ENCODE data around the gene CHAT.

The CHAT gene

GRCh38 chr10:49647554-49647953 is 33.7 kb downstream of the CHAT start:
- H3K27me3 ChIP-seq (ENCODE audit: insufficient read depth, poor library complexity, severe bottlenecking), result no peaks in the 10 kb centered on the region
- DNase-seq (ENCODE audit: low read depth in 1 of 2, low spot score in 1 of 2), result no peak
- no peak overlapping the region for H3K27ac ChIP-seq (replicated peaks)
- TF ChIP-seq POLR2AphosphoS5 (IDR thresholded peaks at IDR 0.05; ENCODE audit: low read depth) (no peak), GABPA (IDR thresholded peaks at IDR 0.05; ENCODE audit: low read depth) (no peak), SPI1 (IDR thresholded peaks at IDR 0.05; ENCODE audit: borderline replicate concordance, low read depth) (no peak), CTCF (IDR thresholded peaks at IDR 0.05; ENCODE audit: insufficient read depth, low read length) (no peak)
- TF ChIP-seq, protein P1, sequence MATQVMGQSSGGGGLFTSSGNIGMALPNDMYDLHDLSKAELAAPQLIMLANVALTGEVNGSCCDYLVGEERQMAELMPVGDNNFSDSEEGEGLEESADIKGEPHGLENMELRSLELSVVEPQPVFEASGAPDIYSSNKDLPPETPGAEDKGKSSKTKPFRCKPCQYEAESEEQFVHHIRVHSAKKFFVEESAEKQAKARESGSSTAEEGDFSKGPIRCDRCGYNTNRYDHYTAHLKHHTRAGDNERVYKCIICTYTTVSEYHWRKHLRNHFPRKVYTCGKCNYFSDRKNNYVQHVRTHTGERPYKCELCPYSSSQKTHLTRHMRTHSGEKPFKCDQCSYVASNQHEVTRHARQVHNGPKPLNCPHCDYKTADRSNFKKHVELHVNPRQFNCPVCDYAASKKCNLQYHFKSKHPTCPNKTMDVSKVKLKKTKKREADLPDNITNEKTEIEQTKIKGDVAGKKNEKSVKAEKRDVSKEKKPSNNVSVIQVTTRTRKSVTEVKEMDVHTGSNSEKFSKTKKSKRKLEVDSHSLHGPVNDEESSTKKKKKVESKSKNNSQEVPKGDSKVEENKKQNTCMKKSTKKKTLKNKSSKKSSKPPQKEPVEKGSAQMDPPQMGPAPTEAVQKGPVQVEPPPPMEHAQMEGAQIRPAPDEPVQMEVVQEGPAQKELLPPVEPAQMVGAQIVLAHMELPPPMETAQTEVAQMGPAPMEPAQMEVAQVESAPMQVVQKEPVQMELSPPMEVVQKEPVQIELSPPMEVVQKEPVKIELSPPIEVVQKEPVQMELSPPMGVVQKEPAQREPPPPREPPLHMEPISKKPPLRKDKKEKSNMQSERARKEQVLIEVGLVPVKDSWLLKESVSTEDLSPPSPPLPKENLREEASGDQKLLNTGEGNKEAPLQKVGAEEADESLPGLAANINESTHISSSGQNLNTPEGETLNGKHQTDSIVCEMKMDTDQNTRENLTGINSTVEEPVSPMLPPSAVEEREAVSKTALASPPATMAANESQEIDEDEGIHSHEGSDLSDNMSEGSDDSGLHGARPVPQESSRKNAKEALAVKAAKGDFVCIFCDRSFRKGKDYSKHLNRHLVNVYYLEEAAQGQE (IDR thresholded peaks at IDR 0.05; ENCODE audit: insufficient replicate concordance, low read depth), result no peak
- no peak overlapping the region for H3K4me3 ChIP-seq (replicated peaks; ENCODE audit: insufficient read depth, low read length)

- no peak overlapping the region for H3K4me3 ChIP-seq (replicated peaks; ENCODE audit: insufficient read depth, low read length)
- no peak for DNase-seq (ENCODE audit: low read depth in 1 of 2, low spot score in 1 of 2)
- H3K27ac ChIP-seq (replicated peaks), result no peak overlapping the region
- TF ChIP-seq GABPA (IDR thresholded peaks at IDR 0.05; ENCODE audit: low read depth) (no peak), SPI1 (IDR thresholded peaks at IDR 0.05; ENCODE audit: borderline replicate concordance, low read depth) (no peak), POLR2AphosphoS5 (IDR thresholded peaks at IDR 0.05; ENCODE audit: low read depth) (no peak), CTCF (IDR thresholded peaks at IDR 0.05; ENCODE audit: insufficient read depth, low read length) (no peak)
- TF ChIP-seq, protein P1 (IDR thresholded peaks at IDR 0.05; ENCODE audit: insufficient replicate concordance, low read depth), result no peak
- no peaks in the 10 kb centered on the region for H3K27me3 ChIP-seq (ENCODE audit: insufficient read depth, poor library complexity, severe bottlenecking)
Measured at GRCh38 chr10:49647985-49648795, 34.4 kb downstream of the CHAT start.

GRCh38 chr10:49649294-49649693 is 35.5 kb downstream of the CHAT start:
- no peaks in the 10 kb centered on the region for H3K27me3 ChIP-seq (ENCODE audit: insufficient read depth, poor library complexity, severe bottlenecking)
- peak; percentile 21 to 87 for DNase-seq (ENCODE audit: low read depth in 1 of 2, low spot score in 1 of 2)
- no peak; the same call in 1 of the 2 replicates for TF ChIP-seq GABPA (IDR thresholded peaks at IDR 0.05; ENCODE audit: low read depth)
- TF ChIP-seq CTCF (IDR thresholded peaks at IDR 0.05; ENCODE audit: insufficient read depth, low read length), result no peak
- no peak for TF ChIP-seq POLR2AphosphoS5 (IDR thresholded peaks at IDR 0.05; ENCODE audit: low read depth)
- no peak for TF ChIP-seq SPI1 (IDR thresholded peaks at IDR 0.05; ENCODE audit: borderline replicate concordance, low read depth)
- TF ChIP-seq, protein P1 (IDR thresholded peaks at IDR 0.05; ENCODE audit: insufficient replicate concordance, low read depth), result no peak
- H3K27ac ChIP-seq (replicated peaks), result peak overlapping the region; percentile 67
- H3K4me3 ChIP-seq (replicated peaks; ENCODE audit: insufficient read depth, low read length), result no peak overlapping the region

Data from HL-60 (cell line).